GM21423 (cell line): ENCODE data around the gene NDUFC1.
"Not testable (repeated sequence)": the region's sequence is repeated elsewhere in the genome, so short reads cannot be mapped to it uniquely, and the experiment has no call there.

Experiments
- ATAC-seq: cut with Tn5 transposase; IDR thresholded peaks from one replicate; pipeline ENCODE4 v1.9.1; 2021; ENCODE audit warnings: mild to moderate bottlenecking, moderate library complexity; ENCODE audit not compliant: unreplicated experiment

NDUFC1 gene

GRCh38 chr4:139255581-139255980 is 46.7 kb downstream of the NDUFC1 start:
- ATAC-seq: not testable (repeated sequence)

DNA sequence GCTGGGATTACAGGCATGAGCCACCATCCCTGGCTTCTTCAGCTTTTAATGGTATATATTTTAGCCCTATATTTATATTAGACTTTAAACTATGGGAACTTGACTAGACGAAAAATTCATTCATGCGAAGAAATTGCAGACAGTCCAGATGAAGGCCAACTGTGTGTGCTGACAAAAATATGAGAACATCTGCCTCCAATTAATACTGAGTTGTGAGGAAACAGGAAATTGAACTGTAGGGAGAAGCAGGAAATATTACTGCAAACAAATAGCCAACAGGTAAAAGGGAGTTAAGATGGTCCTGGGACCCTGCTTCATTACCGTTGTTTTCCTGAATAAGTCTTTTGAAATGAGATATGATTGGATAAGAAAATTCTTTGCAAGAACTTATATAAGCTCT is 48.6 kb downstream of the NDUFC1 start:
- ATAC-seq: no peak

- no peak for ATAC-seq
Measured at GRCh38 chr4:139253046-139253445, 49.2 kb downstream of the NDUFC1 start.

DNA sequence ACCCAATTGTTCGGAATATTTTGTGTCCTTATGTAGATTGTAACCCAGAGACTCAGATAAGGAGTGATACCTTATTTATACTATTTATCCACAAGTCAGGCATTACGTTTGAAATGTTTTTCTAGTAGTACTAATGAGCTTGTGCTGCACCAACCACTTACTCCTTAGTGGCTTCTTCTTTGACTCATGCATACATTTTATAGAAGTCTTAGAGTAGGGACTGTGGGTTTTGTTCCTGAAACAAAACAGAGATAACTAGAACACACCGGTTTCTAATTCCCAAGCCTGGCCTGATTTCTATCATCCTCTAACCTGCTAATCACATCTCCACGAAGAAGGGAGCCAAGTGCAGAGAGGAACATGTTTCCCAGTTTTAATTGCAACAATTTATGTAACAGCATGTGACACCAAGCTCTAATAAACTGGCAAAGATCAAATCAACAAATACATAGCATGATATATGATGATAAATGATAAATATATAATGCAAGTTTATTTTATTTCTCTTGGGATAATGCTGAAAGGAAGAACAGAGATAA is 54.5 kb downstream of the NDUFC1 start:
- ATAC-seq: no peak

DNA sequence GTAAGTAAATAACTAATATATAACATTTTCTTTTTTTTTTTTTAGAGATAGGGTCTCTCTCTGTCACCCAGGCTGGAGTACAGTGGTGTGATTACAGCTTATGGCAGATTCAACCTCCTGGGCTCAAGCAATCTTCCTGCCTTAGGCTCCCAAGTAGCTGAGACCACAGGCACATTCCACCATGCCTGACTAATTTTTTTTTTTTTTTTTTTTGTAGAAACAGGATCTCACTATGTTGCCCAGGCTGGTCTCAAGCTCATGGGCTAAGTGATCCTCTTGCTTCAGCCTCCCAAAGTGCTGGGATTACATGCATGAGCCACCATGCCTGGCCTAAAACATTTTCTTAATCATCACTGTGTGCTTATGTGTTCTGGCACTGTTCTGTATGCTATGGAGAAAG is 55.0 kb downstream of the NDUFC1 start:
- ATAC-seq: no peak

GRCh38 chr4:139246166-139246565 is 56.1 kb downstream of the NDUFC1 start:
- ATAC-seq: no peak

DNA sequence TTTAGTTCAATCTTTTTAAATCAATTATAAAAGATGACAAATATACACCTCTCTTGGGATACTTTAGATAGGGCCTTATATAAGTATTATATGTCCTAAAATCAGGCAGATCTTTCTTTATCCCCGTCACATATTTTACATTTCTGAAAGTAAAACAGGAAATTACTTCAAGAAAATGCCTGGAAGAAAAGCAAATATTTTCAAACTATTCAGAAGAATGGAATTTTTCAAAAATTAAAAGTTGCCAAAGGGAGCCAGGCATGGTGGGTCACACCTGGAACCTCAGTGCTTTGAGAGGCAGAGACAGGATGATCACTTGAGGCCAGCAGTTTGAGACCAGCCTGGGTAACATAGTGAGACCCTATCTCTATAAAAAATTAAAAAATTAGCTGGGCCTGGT is 56.7 kb downstream of the NDUFC1 start:
- no peak for ATAC-seq

- ATAC-seq: no peak
Measured at GRCh38 chr4:139243448-139244365, 58.6 kb downstream of the NDUFC1 start.

- ATAC-seq: no peak
Measured at GRCh38 chr4:139242511-139243051, 59.7 kb downstream of the NDUFC1 start.

GRCh38 chr4:139241784-139242151 is 60.5 kb downstream of the NDUFC1 start:
- ATAC-seq: no peak

- no peak for ATAC-seq
Measured at GRCh38 chr4:139241086-139241783, 61.0 kb downstream of the NDUFC1 start.
